ENCODE measurements around the gene ALLC. TPM values are rescaled to one million over a fixed set of nuclear protein-coding genes. Genes with fewer than 3 reads are reported as not detected.
"Not testable (repeated sequence)": the region's sequence is repeated elsewhere in the genome, so short reads cannot be mapped to it uniquely, and the experiment has no call there.

Gene ALLC
- total RNA-seq, 2 donors from 2014 or later: 5.2 TPM; not detected in 1

DNA sequence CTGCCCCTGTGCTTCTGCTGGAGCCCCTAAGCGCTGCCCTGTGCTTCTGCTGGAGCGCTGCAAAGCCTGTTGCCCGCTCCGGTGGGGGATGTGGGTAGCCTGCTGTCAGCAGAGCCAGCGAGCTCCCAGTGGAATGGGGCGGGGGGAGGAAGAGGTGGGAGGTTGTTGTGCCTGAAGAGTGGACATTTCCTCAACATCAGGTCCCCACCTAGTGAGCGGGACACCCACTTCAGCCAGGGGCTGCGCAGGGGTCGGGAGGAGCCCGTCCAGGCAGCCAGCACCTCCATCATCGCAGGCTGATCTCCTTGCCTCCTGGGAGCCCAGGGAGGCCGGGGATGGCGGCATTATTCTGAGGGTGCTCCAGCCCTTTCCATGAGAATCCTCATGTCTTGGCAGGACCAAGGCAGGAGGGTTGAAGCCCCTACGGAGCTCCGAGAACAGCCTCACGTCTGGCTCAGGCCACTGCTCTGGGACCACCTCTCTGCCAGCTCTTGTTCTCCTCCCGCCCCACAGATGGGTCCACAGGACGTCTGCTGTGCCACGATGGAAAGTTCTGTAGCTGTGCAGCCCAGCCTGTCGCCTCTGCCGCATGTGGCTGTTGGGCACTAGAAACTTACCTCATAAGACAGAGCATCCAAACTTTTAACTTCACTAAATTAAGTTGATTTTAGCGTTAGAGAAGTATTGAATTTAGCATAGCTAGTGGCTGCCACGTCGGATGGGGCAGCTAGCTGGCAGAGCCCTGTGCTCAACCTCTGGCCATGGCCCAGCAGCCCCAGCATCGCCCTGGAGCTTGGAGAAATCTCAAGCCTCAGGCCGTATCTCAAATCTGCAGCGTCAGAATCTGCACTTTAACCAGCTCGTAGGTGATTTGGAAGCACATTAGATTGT is 1.9 kb upstream of the ALLC start:
- intact Hi-C loops (cut with DNase I): no loop called here

DNA sequence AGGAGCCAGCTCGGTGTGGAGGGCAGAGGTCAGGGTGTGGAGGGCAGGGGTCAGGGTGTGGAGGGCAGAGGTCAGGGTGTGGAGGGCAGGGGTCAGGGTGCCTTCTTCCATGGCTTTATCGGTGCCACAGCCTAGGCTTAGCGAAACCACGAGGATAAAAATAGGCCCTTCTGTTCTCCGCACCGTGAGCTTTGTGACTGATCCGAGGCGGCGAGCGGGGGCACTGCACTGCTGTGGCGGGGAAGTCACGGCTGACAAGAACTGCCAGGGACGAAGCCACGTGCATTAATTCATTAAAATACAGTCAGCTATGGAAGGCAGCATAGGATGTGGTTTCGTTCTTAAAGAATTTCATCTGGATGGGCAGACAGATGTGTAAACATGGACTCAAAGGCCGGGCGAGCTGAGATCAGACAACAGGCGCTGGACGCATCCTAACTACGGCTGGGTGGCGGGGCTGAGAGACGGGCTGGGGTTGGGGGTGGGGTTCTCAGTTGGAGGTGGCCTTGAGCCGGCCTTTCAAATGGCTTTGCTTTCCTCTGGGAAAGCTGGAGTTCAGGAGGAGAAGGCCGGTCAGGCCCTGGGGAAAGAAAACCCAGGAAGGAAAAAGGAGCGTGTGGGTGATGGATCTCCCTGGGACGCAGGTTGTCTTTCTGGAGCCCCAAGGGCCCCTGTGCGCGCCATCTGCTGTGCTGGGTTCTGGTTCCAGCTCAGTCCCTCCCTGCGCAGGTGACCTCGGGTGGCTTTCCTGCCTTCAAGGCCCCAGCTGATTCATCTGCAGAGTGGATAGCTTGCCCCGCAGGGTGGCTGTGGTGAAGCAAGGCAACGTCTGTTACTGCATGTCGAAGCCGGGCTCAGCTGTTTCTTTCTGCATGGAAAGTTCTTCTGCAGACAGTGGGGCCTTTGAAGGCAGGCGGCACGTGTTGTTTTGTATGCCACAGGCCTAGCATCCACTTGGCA is 958 bp upstream of the ALLC start:
- TF ChIP-seq POLR2A (IDR thresholded peaks at IDR 0.05) (no peak), POLR2AphosphoS5 (IDR thresholded peaks at IDR 0.05) (no peak)
- TF ChIP-seq, protein P1, sequence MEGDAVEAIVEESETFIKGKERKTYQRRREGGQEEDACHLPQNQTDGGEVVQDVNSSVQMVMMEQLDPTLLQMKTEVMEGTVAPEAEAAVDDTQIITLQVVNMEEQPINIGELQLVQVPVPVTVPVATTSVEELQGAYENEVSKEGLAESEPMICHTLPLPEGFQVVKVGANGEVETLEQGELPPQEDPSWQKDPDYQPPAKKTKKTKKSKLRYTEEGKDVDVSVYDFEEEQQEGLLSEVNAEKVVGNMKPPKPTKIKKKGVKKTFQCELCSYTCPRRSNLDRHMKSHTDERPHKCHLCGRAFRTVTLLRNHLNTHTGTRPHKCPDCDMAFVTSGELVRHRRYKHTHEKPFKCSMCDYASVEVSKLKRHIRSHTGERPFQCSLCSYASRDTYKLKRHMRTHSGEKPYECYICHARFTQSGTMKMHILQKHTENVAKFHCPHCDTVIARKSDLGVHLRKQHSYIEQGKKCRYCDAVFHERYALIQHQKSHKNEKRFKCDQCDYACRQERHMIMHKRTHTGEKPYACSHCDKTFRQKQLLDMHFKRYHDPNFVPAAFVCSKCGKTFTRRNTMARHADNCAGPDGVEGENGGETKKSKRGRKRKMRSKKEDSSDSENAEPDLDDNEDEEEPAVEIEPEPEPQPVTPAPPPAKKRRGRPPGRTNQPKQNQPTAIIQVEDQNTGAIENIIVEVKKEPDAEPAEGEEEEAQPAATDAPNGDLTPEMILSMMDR (IDR thresholded peaks at IDR 0.05): no peak
- Histone ChIP-seq H3K9me3 (no peaks in the 10 kb centered on the region), H3K36me3 (no peaks in the 10 kb centered on the region), H3K4me3 (no peak overlapping the region), H3K27ac (no peak overlapping the region), H3K27me3 (replicated peaks; ENCODE audit: insufficient read depth) (no peaks in the 10 kb centered on the region), H3K4me1 (replicated peaks) (no peaks in the 10 kb centered on the region)
- no peak for DNase-seq (ENCODE audit: low spot score)
- WGBS: 83% methylated on average over 36 of the region's 36 CpGs
- intact Hi-C loops (cut with DNase I): no loop called here

More for the DNA sequence above, 1.9 kb upstream of the ALLC start:
- no peaks in the 10 kb centered on the region for H3K36me3 ChIP-seq
- no peak overlapping the region for H3K27ac ChIP-seq
- H3K4me1 ChIP-seq (replicated peaks): no peaks in the 10 kb centered on the region
- 87% methylated on average over 27 of the region's 28 CpGs for WGBS
- no peak for DNase-seq (ENCODE audit: low spot score)
- H3K4me3 ChIP-seq: no peak overlapping the region
- TF ChIP-seq, protein P1 (IDR thresholded peaks at IDR 0.05): no peak
- TF ChIP-seq POLR2A (IDR thresholded peaks at IDR 0.05) (no peak), POLR2AphosphoS5 (IDR thresholded peaks at IDR 0.05) (no peak)
- H3K9me3 ChIP-seq: no peaks in the 10 kb centered on the region
- H3K27me3 ChIP-seq (replicated peaks; ENCODE audit: insufficient read depth): no peaks in the 10 kb centered on the region

DNA sequence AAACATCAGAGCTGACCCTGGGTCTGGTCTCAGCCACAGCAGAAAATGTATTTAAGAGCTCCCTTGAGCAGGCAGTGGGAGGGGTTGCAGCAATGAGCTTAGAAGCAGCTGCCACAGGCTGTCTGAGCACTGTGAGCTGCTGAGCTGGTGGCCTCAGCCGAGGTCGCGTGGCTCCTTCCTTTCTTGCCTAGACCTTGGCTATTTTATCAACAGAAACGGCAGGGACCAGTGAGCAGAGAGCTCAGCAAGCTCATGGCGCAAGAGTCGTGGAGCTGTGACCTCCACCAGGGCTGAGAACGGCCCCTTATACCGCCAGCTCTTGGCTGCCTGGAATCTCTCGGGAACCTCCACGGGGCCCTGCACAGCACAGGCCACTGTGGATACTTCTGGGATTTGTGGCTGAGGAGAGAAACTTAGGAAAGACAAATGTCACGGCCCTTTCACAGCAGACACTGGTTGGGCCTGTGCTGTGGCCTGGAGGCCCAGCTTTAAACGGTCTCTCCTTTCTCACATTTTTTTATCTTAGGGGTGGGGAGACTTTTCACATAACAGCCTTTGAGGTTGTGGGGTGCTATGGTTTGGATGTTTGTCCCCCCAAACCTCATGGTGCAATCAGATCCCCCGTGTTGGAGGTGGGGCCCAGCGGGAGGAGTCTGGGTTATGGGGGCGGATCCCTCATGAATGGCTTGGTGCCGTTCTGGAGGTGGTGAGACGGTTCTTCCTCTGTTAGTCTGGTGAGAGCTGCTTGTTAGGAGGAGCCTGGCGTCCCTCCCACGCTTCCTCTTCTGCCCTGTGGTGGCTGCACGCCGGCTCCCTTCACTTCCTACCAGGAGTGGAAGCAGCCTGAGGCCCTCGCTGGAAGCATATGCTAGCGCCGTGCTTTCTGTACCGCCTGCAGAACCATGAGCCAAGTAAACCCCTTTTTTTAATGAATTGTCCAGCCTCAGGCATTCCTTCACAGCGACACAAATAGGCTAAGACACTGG is 1.7 kb downstream of the ALLC start:
- Histone ChIP-seq H3K9me3 (no peaks in the 10 kb centered on the region), H3K4me1 (replicated peaks) (no peaks in the 10 kb centered on the region), H3K27me3 (replicated peaks; ENCODE audit: insufficient read depth) (no peaks in the 10 kb centered on the region), H3K4me3 (no peak overlapping the region), H3K36me3 (no peaks in the 10 kb centered on the region), H3K27ac (no peak overlapping the region)
- DNase-seq (ENCODE audit: low spot score): no peak
- 84% methylated on average over 23 of the region's 26 CpGs for WGBS
- intact Hi-C loops (cut with DNase I): no loop called here
- TF ChIP-seq, protein P1 (IDR thresholded peaks at IDR 0.05): no peak
- TF ChIP-seq POLR2A (IDR thresholded peaks at IDR 0.05) (no peak), POLR2AphosphoS5 (IDR thresholded peaks at IDR 0.05) (no peak)

DNA sequence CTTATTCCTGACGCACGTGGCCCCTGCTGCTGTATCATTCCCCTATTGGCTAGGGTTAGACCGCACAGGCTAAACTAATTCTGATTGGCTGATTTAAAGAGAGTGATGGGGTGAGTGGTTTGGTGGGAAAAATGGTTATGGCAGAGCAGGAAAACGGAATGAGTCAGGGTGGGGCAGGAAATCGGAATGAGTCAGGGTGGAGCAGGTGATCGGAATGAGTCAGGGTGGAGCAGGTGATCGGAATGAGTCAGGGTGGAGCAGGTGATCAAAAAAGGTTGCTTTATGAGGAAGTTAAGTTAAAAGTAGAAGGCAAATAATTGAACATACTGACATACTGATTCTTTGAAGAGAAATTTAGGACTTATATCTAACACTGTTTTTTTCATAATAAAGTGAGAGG is 2.6 kb downstream of the ALLC start:
- H3K4me3 ChIP-seq; H3K9me3 ChIP-seq; H3K36me3 ChIP-seq; DNase-seq (ENCODE audit: low spot score); intact Hi-C loops (cut with DNase I); H3K27me3 ChIP-seq (replicated peaks; ENCODE audit: insufficient read depth); H3K27ac ChIP-seq; H3K4me1 ChIP-seq (replicated peaks): not testable (repeated sequence)
- WGBS: 88% methylated on average over 7 of the region's 7 CpGs

Measured in prostate gland (tissue), 2 donors.